Pancreas (tissue), 10 donors: ENCODE measurements around the gene PDHA1. TPM values are rescaled to one million over a fixed set of nuclear protein-coding genes. Genes with fewer than 3 reads are reported as not detected.
A peak's percentile ranks its signal among the peaks of the same experiment; 100 is the strongest.

ENCODE experiments used
- ATAC-seq, 4 donors: fragments of 200-7000 bp; cut with Tn5 transposase; one replicate each; pipeline versions ENCODE4 v1.8.0 to v1.9.1; 2020; ENCODE audit warnings: mild to moderate bottlenecking in 4 of 4, moderate library complexity in 4 of 4
- DNase-seq, 6 donors: peaks; one replicate each; pipeline ENCODE4 v3.0.0-alpha.2; 2020
- FAIRE-seq: peaks from 2 replicates; lab custom pipeline; 2012; peaks lifted over from hg19 to GRCh38; lab: Jason Lieb, UNC
- H3K27ac ChIP-seq, 4 donors: fragments of 200-600 bp; sonication (generic); 1 replicate in 3 of 4; 2 replicates in 1 of 4; pipeline versions ENCODE4 v1.5.0 to v1.8.0; 2020
- H3K27me3 ChIP-seq, 4 donors: fragments of 200-600 bp; one replicate each; pipeline ENCODE4 v1.8.0; 2021
- H3K36me3 ChIP-seq, 3 donors: fragments of 200-600 bp; sonication (generic) in 1 of 3; one replicate each; pipeline versions ENCODE4 v1.5.0 to v1.8.0; 2020 to 2021
- H3K4me1 ChIP-seq, 3 donors: fragments of 200-600 bp; one replicate each; pipeline ENCODE4 v1.8.0; 2021
- H3K4me3 ChIP-seq, 4 donors: fragments of 200-600 bp; sonication (generic) in 2 of 4; one replicate each; pipeline versions ENCODE4 v1.5.0 to v1.8.0; 2020 to 2021
- H3K9me3 ChIP-seq, 4 donors: fragments of 200-600 bp; one replicate each; pipeline ENCODE4 v1.8.0; 2021
- CTCF ChIP-seq, 4 donors: fragments of 200-600 bp; sonication (generic) in 3 of 4; IDR thresholded peaks; one replicate each; pipeline versions ENCODE4 v1.5.0 to v1.8.0; 2021; ENCODE audit warnings: antibody characterized with exemption in 4 of 4
- WGBS, 2 donors: extraction: QIAGEN DNeasy Blood & Tissue Kit; methylation state at CpG; one replicate each; pipeline ENCODE4 v1.1.7; 2013; 5-methylcytosine and 5-hydroxymethylcytosine counted together
- intact Hi-C, 3 donors: fragments of 100-400 bp; cut with DNase I; formaldehyde crosslinking; loops; one replicate each; pipeline versions ENCODE4 v1.11.1 to v1.14.2; 2022
- polyA plus RNA-seq, 2 donors: library from polyadenylated mRNA; stranded (reverse); fragments of 200-250 nt; gene quantifications; one replicate each; pipeline ENCODE4 v1.2.3, GENCODE V29; 2013
- total RNA-seq, 6 donors: library from RNA; stranded (reverse); fragmentation: NEBNext Ultra II Directional in 4 of 6; extraction: Animal tissue kit (Norgen Biotek cat#: 25700) in 4 of 6; gene quantifications; one replicate each; pipeline versions ENCODE4 v1.2.1 to v1.2.4, GENCODE V29; 2021 to 2023
- donor health status: healthy with polysubstance abuse.
- donor health status: DM: no; HTN: no; CAD: no; lungs with moderate emphysema.
- donor health status: DM: no; HTN: no; CAD: no.
- donor health status: control.
- donor health status: control.
- donor health status: Bipolar disorder and iron deficiency.
- donor health status: DM: yes; HTN: yes; CAD: no.
- donor health status: DM: no; HTN: no; CAD: no.
- donor health status: DM: no; HTN: no; CAD: no.
- donor health status: DM: yes; HTN: yes; CAD: no.

Gene PDHA1
- total and polyA plus RNA-seq, 8 donors = 76.8 to 161 (median 92.2) TPM

- no peaks in the 10 kb centered on the region for H3K4me1 ChIP-seq
- DNase-seq (no peak), ATAC-seq (no peak), FAIRE-seq (no peak)
- H3K36me3 ChIP-seq = no peaks in the 10 kb centered on the region
- no peaks in the 10 kb centered on the region for H3K9me3 ChIP-seq
- no peak overlapping the region for H3K4me3 ChIP-seq
- no peak for TF ChIP-seq CTCF (IDR thresholded peaks at IDR 0.05)
- intact Hi-C loops = loop anchor here in 2 of 3 donors (5.0 to 10.0 kb wide), 2 partner anchors 159 to 167 kb away; no protein-coding TSS in a partner anchor
- H3K27me3 ChIP-seq = no peaks in the 10 kb centered on the region
- no peak overlapping the region for H3K27ac ChIP-seq
- WGBS, 2 donors = 81 to 82% methylated on average over 8 of the region's 8 CpGs
Measured at GRCh38 chrX:19375546-19375945, 31.8 kb downstream of the PDHA1 start.

- H3K36me3 ChIP-seq = no peaks in the 10 kb centered on the region
- 85 to 92% methylated on average over 12 of the region's 12 CpGs for WGBS, 2 donors
- FAIRE-seq (no peak), DNase-seq (no peak), ATAC-seq (no peak)
- no peak overlapping the region for H3K27ac ChIP-seq
- no peaks in the 10 kb centered on the region for H3K27me3 ChIP-seq
- no peak for TF ChIP-seq CTCF (IDR thresholded peaks at IDR 0.05)
- H3K4me1 ChIP-seq = no peaks in the 10 kb centered on the region
- no peak overlapping the region for H3K4me3 ChIP-seq
- intact Hi-C loops = loop anchor here in 2 of 3 donors (5.0 to 10.0 kb wide), 2 partner anchors 157 to 165 kb away; no protein-coding TSS in a partner anchor
- H3K9me3 ChIP-seq = no peaks in the 10 kb centered on the region
Measured at GRCh38 chrX:19377799-19378198, 34.1 kb downstream of the PDHA1 start.

GRCh38 chrX:19381326-19381725, 37.6 kb downstream of the PDHA1 start:
- Histone ChIP-seq H3K9me3 (no peaks in the 10 kb centered on the region), H3K27ac (no peak overlapping the region), H3K27me3 (no peaks in the 10 kb centered on the region), H3K36me3 (no peaks in the 10 kb centered on the region), H3K4me1 (no peaks in the 10 kb centered on the region), H3K4me3 (no peak overlapping the region)
- TF ChIP-seq CTCF (IDR thresholded peaks at IDR 0.05) = no peak
- FAIRE-seq = no peak
- ATAC-seq = no peak
- no peak for DNase-seq
- 84 to 85% methylated on average over 9 of the region's 9 CpGs for WGBS, 2 donors
- intact Hi-C loops = no loop called here

GRCh38 chrX:19382555-19383145, 38.9 kb downstream of the PDHA1 start:
- H3K9me3 ChIP-seq = no peaks in the 10 kb centered on the region
- no peaks in the 10 kb centered on the region for H3K27me3 ChIP-seq
- H3K36me3 ChIP-seq = no peaks in the 10 kb centered on the region
- H3K4me3 ChIP-seq = no peak overlapping the region
- no peak overlapping the region for H3K27ac ChIP-seq
- 27 to 33% methylated on average over 16 of the region's 16 CpGs for WGBS, 2 donors
- ATAC-seq = peak in 3 of 4 donors; percentile 82 to 86 (median 85)
- intact Hi-C loops = no loop called here
- DNase-seq = peak in 5 of 6 donors; percentile 11 to 80 (median 54)
- peak in 3 of 4 donors; percentile 14 to 29 (median 17) for TF ChIP-seq CTCF (IDR thresholded peaks at IDR 0.05)
- H3K4me1 ChIP-seq = no peaks in the 10 kb centered on the region
- FAIRE-seq = no peak

GRCh38 chrX:19386679-19387078, 43.0 kb downstream of the PDHA1 start:
- Histone ChIP-seq H3K4me3 (no peak overlapping the region), H3K9me3 (no peaks in the 10 kb centered on the region), H3K4me1 (no peaks in the 10 kb centered on the region), H3K27me3 (no peaks in the 10 kb centered on the region), H3K27ac (no peak overlapping the region), H3K36me3 (no peaks in the 10 kb centered on the region)
- intact Hi-C loops = no loop called here
- FAIRE-seq (no peak), ATAC-seq (no peak), DNase-seq (no peak)
- no peak for TF ChIP-seq CTCF (IDR thresholded peaks at IDR 0.05)
- WGBS, 2 donors = 66 to 73% methylated on average over 4 of the region's 4 CpGs
